ENCODE measurements around the gene ST3GAL2.
A peak's percentile ranks its signal among the peaks of the same experiment; 100 is the strongest.
"Not testable (repeated sequence)": the region's sequence is repeated elsewhere in the genome, so short reads cannot be mapped to it uniquely, and the experiment has no call there.

Gene ST3GAL2

DNA sequence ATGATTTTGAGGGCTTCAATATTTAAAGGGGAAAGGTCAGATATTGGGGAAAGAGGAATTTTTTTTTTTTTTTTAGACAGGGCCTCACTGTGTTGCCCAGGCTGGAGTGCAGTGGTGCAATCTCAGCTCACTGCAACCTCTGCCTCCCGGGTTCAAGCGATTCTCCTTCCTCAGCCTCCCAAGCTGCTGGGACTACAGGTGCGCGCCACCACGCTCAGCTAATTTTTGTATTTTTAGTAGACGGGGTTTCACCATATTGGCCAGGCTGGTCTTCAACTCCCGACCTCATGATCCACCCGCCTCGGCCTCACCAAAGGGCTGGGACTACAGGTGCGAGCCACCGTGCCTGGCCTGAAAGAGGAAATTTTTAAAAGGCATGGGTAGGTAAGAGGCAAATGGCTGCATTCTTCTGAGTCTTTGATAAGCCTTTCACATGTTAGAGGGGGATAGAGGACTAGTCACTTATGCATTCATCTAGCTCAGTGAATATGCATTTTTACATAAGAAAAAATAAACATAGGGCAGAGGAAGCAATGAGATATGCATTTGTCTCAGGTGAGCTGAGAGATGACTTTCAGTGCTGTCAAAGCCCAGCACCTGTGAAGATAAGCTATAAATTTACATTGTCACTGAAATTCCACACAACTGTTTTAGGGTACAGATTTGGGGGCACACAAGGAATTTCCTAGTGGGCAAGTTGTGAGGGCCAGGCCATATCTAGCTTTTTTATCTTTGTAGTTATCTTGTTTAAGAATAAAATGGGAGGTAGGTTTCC, 14.4 kb upstream of the ST3GAL2 start:
- H2AFZ ChIP-seq (ENCODE audit: low read depth, low read length): no peak overlapping the region
- peak overlapping the region in 1 of 2 experiments; percentile 86 for H3K4me3 ChIP-seq (ENCODE audit: insufficient read depth in 1 of 2, low read depth in 1 of 2, low read length in 2 of 2)
- no peak overlapping the region for H2BK120ac ChIP-seq (ENCODE audit: low read depth, low read length)
- WGBS: 90% methylated on average over 11 of the region's 11 CpGs
- H2BK12ac ChIP-seq (ENCODE audit: low read length in 2 of 2): peak overlapping the region in 1 of 2 experiments; percentile 47
- H3K27me3 ChIP-seq (ENCODE audit: control insufficient read depth in 1 of 2, insufficient read depth in 1 of 2, low read length in 2 of 2): no peaks in the 10 kb centered on the region
- DNase-seq: no peak
- H2BK15ac ChIP-seq (ENCODE audit: low read depth, poor library complexity, severe bottlenecking): no peak overlapping the region
- H3K23ac ChIP-seq (ENCODE audit: low read length in 2 of 2): no peak overlapping the region
- H2AK5ac ChIP-seq (ENCODE audit: low read length, severe bottlenecking): no peak overlapping the region
- peak overlapping the region; percentile 93 for H3K27ac ChIP-seq (ENCODE audit: low read length, poor library complexity, severe bottlenecking)
- H3K36me3 ChIP-seq (ENCODE audit: control insufficient read depth in 1 of 2, insufficient read depth in 2 of 2, low read depth in 1 of 2, low read length in 2 of 2): no peaks in the 10 kb centered on the region
- no peak overlapping the region for H3K18ac ChIP-seq (ENCODE audit: low read depth in 1 of 2, low read length in 2 of 2)
- H4K91ac ChIP-seq (ENCODE audit: low read length): no peak overlapping the region
- H3K4me1 ChIP-seq (ENCODE audit: control insufficient read depth, insufficient read depth, low read depth, low read length): peaks cover 2% of the 10 kb centered on the region
- peak overlapping the region in 1 of 2 experiments; percentile 73 for H3K4ac ChIP-seq (ENCODE audit: low read depth in 1 of 2, low read length in 2 of 2)
- no peak overlapping the region for H2BK5ac ChIP-seq (ENCODE audit: low read depth, low read length, poor library complexity, severe bottlenecking)
- peaks cover 11% of the 10 kb centered on the region for H3K79me1 ChIP-seq (replicated peaks; ENCODE audit: low read length, poor library complexity, severe bottlenecking)
- peak overlapping the region; percentile 97 for H3K9ac ChIP-seq (ENCODE audit: low read length)
- H3K14ac ChIP-seq (ENCODE audit: low read length in 2 of 2): no peak overlapping the region
- peak overlapping the region; percentile 59 for H4K8ac ChIP-seq (ENCODE audit: low read length)
- H3K4me2 ChIP-seq (ENCODE audit: low read length, poor library complexity, severe bottlenecking): peak overlapping the region; percentile 91
- no peaks in the 10 kb centered on the region for H3K9me3 ChIP-seq (ENCODE audit: control insufficient read depth, low read length)

DNA sequence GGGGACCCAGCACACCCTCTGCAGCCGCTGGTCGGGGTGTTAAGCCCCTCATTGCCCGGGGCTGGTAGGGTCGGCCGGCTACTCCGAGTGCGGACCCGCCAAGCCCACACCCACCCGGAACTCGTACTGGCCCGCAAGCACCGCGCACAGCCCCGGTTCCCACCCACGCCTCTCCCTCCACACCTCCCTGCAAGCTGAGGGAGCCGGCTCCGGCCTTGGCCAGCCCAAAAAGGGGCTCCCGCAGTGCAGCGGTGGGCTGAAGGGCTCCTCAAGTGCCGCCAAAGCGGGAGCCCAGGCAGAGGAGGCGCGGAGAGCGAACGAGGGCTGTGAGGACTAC, 12.1 kb upstream of the ST3GAL2 start:
- not testable (repeated sequence) for H2BK12ac ChIP-seq (ENCODE audit: low read length in 2 of 2); H2BK15ac ChIP-seq (ENCODE audit: low read depth, poor library complexity, severe bottlenecking); H3K27me3 ChIP-seq (ENCODE audit: control insufficient read depth in 1 of 2, insufficient read depth in 1 of 2, low read length in 2 of 2); H3K4ac ChIP-seq (ENCODE audit: low read depth in 1 of 2, low read length in 2 of 2); H4K91ac ChIP-seq (ENCODE audit: low read length); H4K8ac ChIP-seq (ENCODE audit: low read length); H3K9ac ChIP-seq (ENCODE audit: low read length); DNase-seq; H3K14ac ChIP-seq (ENCODE audit: low read length in 2 of 2); H2AFZ ChIP-seq (ENCODE audit: low read depth, low read length); H3K36me3 ChIP-seq (ENCODE audit: control insufficient read depth in 1 of 2, insufficient read depth in 2 of 2, low read depth in 1 of 2, low read length in 2 of 2); H3K27ac ChIP-seq (ENCODE audit: low read length, poor library complexity, severe bottlenecking); H3K18ac ChIP-seq (ENCODE audit: low read depth in 1 of 2, low read length in 2 of 2); H3K4me1 ChIP-seq (ENCODE audit: control insufficient read depth, insufficient read depth, low read depth, low read length); H2BK5ac ChIP-seq (ENCODE audit: low read depth, low read length, poor library complexity, severe bottlenecking); H2BK120ac ChIP-seq (ENCODE audit: low read depth, low read length); H3K4me2 ChIP-seq (ENCODE audit: low read length, poor library complexity, severe bottlenecking); H3K23ac ChIP-seq (ENCODE audit: low read length in 2 of 2); H2AK5ac ChIP-seq (ENCODE audit: low read length, severe bottlenecking); H3K9me3 ChIP-seq (ENCODE audit: control insufficient read depth, low read length)
- Histone ChIP-seq H3K4me3 (ENCODE audit: insufficient read depth in 1 of 2, low read depth in 1 of 2, low read length in 2 of 2) (peak overlapping the region in 1 of 2 experiments; percentile 55), H3K79me1 (replicated peaks; ENCODE audit: low read length, poor library complexity, severe bottlenecking) (peaks cover 10% of the 10 kb centered on the region)
- 99% methylated on average over 20 of the region's 25 CpGs for WGBS

DNA sequence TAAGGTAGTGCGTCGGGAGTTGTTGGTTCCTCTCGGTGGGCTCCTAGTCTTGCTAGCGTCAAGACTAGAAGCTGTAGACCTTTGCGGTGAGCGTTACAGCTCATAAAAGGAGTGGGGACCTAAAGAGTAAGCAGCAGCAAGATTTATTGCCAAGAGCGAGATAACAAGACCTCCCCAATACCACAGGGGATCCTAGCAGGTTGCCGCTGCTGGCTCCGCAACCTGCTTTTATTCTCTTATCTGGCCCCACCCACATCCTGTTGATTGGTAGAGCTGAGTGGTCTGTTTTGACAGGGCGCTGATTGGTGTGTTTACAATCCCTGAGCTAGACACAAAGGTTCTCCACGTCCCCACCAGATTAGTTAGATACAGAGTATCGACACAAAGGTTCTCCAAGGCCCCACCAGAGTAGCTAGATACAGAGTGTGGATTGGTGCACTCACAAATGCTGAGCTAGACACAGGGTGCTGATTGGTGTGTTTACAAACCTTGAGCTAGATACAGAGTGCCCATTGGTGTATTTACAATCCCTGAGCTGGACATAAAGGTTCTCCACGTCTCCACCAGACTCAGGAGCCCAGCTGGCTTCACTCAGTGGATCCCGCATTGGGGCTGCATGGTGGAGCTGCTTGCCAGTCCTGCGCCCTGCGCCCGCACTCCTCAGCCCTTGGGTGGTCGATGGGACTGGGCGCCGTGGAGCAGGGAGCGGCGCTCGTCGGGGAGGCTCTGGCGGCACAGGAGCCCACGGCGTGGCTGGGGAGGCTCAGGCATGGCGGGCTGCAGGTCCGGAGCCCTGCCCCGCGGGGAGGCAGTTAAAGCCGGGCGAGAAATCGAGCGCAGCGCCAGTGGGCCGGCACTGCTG, 11.5 kb upstream of the ST3GAL2 start:
- not testable (repeated sequence) for DNase-seq; H4K91ac ChIP-seq (ENCODE audit: low read length); H3K4ac ChIP-seq (ENCODE audit: low read depth in 1 of 2, low read length in 2 of 2); H3K9ac ChIP-seq (ENCODE audit: low read length); H3K4me1 ChIP-seq (ENCODE audit: control insufficient read depth, insufficient read depth, low read depth, low read length); H3K27me3 ChIP-seq (ENCODE audit: control insufficient read depth in 1 of 2, insufficient read depth in 1 of 2, low read length in 2 of 2); H3K9me3 ChIP-seq (ENCODE audit: control insufficient read depth, low read length); H3K4me2 ChIP-seq (ENCODE audit: low read length, poor library complexity, severe bottlenecking); H3K27ac ChIP-seq (ENCODE audit: low read length, poor library complexity, severe bottlenecking); H3K18ac ChIP-seq (ENCODE audit: low read depth in 1 of 2, low read length in 2 of 2); H2BK120ac ChIP-seq (ENCODE audit: low read depth, low read length); H2BK15ac ChIP-seq (ENCODE audit: low read depth, poor library complexity, severe bottlenecking); H2AFZ ChIP-seq (ENCODE audit: low read depth, low read length); H3K79me1 ChIP-seq (replicated peaks; ENCODE audit: low read length, poor library complexity, severe bottlenecking); H2BK5ac ChIP-seq (ENCODE audit: low read depth, low read length, poor library complexity, severe bottlenecking); H3K36me3 ChIP-seq (ENCODE audit: control insufficient read depth in 1 of 2, insufficient read depth in 2 of 2, low read depth in 1 of 2, low read length in 2 of 2); H2AK5ac ChIP-seq (ENCODE audit: low read length, severe bottlenecking); H3K23ac ChIP-seq (ENCODE audit: low read length in 2 of 2); H4K8ac ChIP-seq (ENCODE audit: low read length); H2BK12ac ChIP-seq (ENCODE audit: low read length in 2 of 2)
- 97% methylated on average over 33 of the region's 37 CpGs for WGBS
- H3K4me3 ChIP-seq (ENCODE audit: insufficient read depth in 1 of 2, low read depth in 1 of 2, low read length in 2 of 2): peak overlapping the region in 1 of 2 experiments; percentile 55
- H3K14ac ChIP-seq (ENCODE audit: low read length in 2 of 2): peak overlapping the region in 1 of 2 experiments; percentile 20

DNA sequence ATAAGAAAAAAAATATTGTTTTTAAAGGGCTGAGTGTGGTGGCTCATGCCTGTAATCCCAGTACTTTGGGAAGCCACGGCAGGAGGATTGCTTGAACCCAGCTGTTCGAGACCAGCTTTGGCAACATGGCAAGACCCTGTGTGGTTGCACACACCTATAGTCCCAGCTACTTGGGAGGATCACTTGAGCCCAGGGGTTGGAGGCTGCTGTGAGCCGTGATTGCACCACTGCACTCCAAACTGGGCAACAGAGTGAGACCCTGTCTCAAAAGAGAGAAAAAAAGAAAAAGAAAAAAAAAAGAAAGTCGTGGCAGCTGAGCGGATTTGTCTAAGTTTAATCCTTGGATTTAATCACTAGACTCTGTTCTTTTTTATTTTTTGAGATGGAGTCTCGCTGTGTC, 9.2 kb upstream of the ST3GAL2 start:
- Histone ChIP-seq H3K4ac (ENCODE audit: low read depth in 1 of 2, low read length in 2 of 2) (no peak overlapping the region), H2BK15ac (ENCODE audit: low read depth, poor library complexity, severe bottlenecking) (no peak overlapping the region), H3K27ac (ENCODE audit: low read length, poor library complexity, severe bottlenecking) (no peak overlapping the region), H3K4me3 (ENCODE audit: insufficient read depth in 1 of 2, low read depth in 1 of 2, low read length in 2 of 2) (no peak overlapping the region), H2BK120ac (ENCODE audit: low read depth, low read length) (no peak overlapping the region), H3K4me2 (ENCODE audit: low read length, poor library complexity, severe bottlenecking) (no peak overlapping the region), H3K23ac (ENCODE audit: low read length in 2 of 2) (no peak overlapping the region), H3K36me3 (ENCODE audit: control insufficient read depth in 1 of 2, insufficient read depth in 2 of 2, low read depth in 1 of 2, low read length in 2 of 2) (no peaks in the 10 kb centered on the region), H2AK5ac (ENCODE audit: low read length, severe bottlenecking) (no peak overlapping the region), H2AFZ (ENCODE audit: low read depth, low read length) (no peak overlapping the region), H3K9me3 (ENCODE audit: control insufficient read depth, low read length) (no peaks in the 10 kb centered on the region), H3K14ac (ENCODE audit: low read length in 2 of 2) (no peak overlapping the region), H2BK5ac (ENCODE audit: low read depth, low read length, poor library complexity, severe bottlenecking) (no peak overlapping the region), H3K18ac (ENCODE audit: low read depth in 1 of 2, low read length in 2 of 2) (no peak overlapping the region), H4K8ac (ENCODE audit: low read length) (no peak overlapping the region), H2BK12ac (ENCODE audit: low read length in 2 of 2) (no peak overlapping the region), H3K27me3 (ENCODE audit: control insufficient read depth in 1 of 2, insufficient read depth in 1 of 2, low read length in 2 of 2) (no peaks in the 10 kb centered on the region), H3K79me1 (replicated peaks; ENCODE audit: low read length, poor library complexity, severe bottlenecking) (no peaks in the 10 kb centered on the region), H3K9ac (ENCODE audit: low read length) (no peak overlapping the region), H4K91ac (ENCODE audit: low read length) (no peak overlapping the region), H3K4me1 (ENCODE audit: control insufficient read depth, insufficient read depth, low read depth, low read length) (no peaks in the 10 kb centered on the region)
- WGBS: 97% methylated on average over 6 of the region's 6 CpGs
- DNase-seq: no peak
